NCI-H187 treated with DMSO at 0.1 percent for 48 hours (cell line): ENCODE results near the gene PRR23A.

Source experiments
- DNase-seq: peaks from one replicate; lab custom pipeline; 2025; lab: John Stamatoyannopoulos, UW

PRR23A gene

DNA sequence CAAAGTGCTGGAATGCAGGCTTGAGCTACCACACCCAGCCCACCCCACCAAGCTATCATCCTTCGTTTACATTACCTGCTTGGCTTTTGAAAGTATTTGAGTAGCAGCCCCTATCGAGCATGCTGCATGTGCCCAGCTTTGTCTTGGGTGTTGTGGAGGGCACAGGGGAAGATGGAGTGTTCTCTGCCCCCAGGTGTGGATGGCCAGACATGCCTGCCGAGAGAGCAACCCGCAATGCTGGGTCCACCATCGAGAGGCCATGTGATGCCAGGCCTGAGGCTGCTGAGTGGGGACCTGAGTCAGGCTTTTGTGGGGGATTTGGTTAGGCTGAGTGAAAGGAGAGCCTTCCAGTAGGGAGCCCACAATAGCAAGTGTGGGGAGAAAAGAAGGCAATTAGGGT, 33.1 kb downstream of the PRR23A start:
- no peak for DNase-seq

DNA sequence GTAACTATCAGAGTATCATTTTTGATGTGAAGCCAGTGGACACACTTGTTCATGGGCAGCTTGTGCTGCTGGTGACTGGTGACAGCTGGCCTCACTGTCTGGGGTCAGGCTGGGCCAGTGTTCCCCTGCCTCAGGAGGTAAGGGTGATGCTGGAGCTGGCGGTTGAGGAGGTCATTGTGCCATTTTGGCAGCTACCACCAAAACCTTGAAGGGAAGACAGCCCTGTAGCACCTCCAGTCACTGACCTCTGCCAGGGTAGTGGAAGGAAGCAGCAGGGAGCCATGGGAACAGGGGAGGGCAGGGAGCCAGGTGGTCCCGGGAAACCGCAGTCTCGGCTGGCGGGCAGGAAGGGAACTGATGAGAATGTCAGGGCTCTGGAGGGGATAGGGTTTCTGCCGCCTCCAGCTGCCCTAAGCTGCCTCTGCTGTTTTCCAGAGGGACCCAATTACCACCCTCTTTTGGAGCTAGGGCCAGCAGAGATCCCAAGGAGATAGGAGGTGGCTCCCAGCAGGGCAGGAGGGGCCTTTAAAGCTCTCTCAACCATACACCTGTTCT, 34.2 kb downstream of the PRR23A start:
- no peak for DNase-seq

- no peak for DNase-seq
Measured at GRCh38 chr3:138964923-138965322, 41.1 kb downstream of the PRR23A start.

DNA sequence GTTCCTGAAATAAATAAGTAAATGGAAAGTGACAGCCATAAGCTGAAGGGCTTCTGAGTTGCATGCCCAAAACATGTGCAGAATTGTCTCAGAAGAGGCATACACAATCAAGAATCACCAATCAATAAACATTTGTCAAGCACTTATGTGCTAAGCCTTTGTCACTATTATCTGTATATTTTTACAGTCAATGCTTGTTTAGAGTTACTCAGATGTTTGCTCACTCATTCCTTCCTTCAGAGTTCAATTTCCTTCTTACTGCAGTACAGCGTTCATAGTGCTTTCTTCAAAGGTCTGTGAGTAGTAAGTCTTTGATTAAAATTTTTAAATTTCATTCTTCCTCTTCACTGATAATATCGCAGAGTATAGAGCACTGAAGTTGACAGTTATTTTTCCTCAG, 41.8 kb downstream of the PRR23A start:
- DNase-seq = no peak

- no peak for DNase-seq
Measured at GRCh38 chr3:138962854-138963560, 43.1 kb downstream of the PRR23A start.

DNA sequence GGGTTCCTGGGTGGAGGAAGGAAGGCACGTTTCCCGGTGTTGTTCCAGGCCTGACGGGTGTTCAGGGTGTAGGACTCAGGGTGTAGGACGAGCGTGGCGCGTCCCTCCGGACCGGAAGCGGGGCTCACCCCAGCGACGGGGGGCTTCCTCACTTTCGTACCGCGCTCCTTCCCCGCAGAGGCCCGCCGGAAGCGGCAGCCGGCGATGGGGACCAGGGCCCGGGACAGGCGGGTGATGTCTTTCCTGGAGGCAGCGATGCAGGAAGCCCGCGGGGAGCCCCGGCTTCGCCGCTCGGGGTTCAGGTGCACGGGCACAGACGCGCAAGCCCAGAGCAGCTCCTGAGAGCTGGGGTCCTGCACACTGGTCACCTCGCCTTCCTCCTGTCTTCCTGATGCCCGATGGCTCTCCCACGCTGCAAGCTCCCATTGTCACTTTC, 45.6 kb downstream of the PRR23A start:
- no peak for DNase-seq
